Neural cell (in vitro differentiated cells): ENCODE data around the gene NEURL1. TPM values are rescaled to one million over a fixed set of nuclear protein-coding genes. Genes with fewer than 3 reads are reported as not detected.

ENCODE experiments used
- H2AFZ ChIP-seq: fragments of 200-600, 300-800 bp; sonication (generic), shearing (Covaris generic); 2 replicates; pipeline ENCODE4 v1.6.0; 2014; ENCODE audit warnings: low read depth, mild to moderate bottlenecking, antibody characterized with exemption, low read length, moderate library complexity
- H3F3A ChIP-seq: fragments of 200-600 bp; shearing (Covaris generic); 2 replicates; pipeline ENCODE4 v1.6.1; 2016; ENCODE audit warnings: mild to moderate bottlenecking, moderate library complexity, mixed read lengths, antibody characterized with exemption, low read length; ENCODE audit not compliant: insufficient read depth, poor library complexity, severe bottlenecking
- H3K27ac ChIP-seq: fragments of 200-600, 300-800 bp; sonication (generic), shearing (Covaris generic); 2 replicates; pipeline ENCODE4 v1.5.1; 2014; ENCODE audit warnings: mild to moderate bottlenecking, low read length, moderate library complexity
- H3K27me3 ChIP-seq: fragments of 300-800, 200-600 bp; sonication (generic), shearing (Covaris generic); 2 replicates; pipeline ENCODE4 v1.6.0; 2014; ENCODE audit warnings: mild to moderate bottlenecking, low read depth, low read length, moderate library complexity; ENCODE audit not compliant: insufficient read depth
- H3K36me3 ChIP-seq: fragments of 300-800, 200-600 bp; sonication (generic), shearing (Covaris generic); 2 replicates; pipeline ENCODE4 v1.5.1; 2014; ENCODE audit warnings: mild to moderate bottlenecking, antibody characterized with exemption, low read length, moderate library complexity; ENCODE audit not compliant: insufficient read depth
- H3K4me2 ChIP-seq: fragments of 300-800, 200-600 bp; sonication (generic), shearing (Covaris generic); 2 replicates; pipeline ENCODE4 v1.6.0; 2014; ENCODE audit warnings: mild to moderate bottlenecking, low read length
- H3K4me3 ChIP-seq: fragments of 300-800, 200-600 bp; sonication (generic), shearing (Covaris generic); 2 replicates; pipeline ENCODE4 v1.5.1; 2014; ENCODE audit warnings: mild to moderate bottlenecking, low read length, moderate library complexity
- H3K79me2 ChIP-seq: fragments of 200-600 bp; shearing (Covaris generic); replicated peaks from 2 replicates; pipeline ENCODE4 v1.6.0; 2014; ENCODE audit warnings: mild to moderate bottlenecking, low read length, moderate library complexity; ENCODE audit not compliant: insufficient read depth
- H3K9ac ChIP-seq: fragments of 300-800, 200-600 bp; sonication (generic), shearing (Covaris generic); 2 replicates; pipeline ENCODE4 v1.6.1; 2016; ENCODE audit warnings: mild to moderate bottlenecking, low read length, mixed read lengths
- H3K9me2 ChIP-seq: fragments of 200-600 bp; shearing (Covaris generic); 2 replicates; pipeline ENCODE4 v1.6.1; 2016; ENCODE audit warnings: mild to moderate bottlenecking, low read length, mixed read lengths; ENCODE audit not compliant: insufficient read depth
- H3K9me3 ChIP-seq: fragments of 200-600, 300-800 bp; sonication (generic), shearing (Covaris generic); 2 replicates; pipeline ENCODE4 v1.6.1; 2016; ENCODE audit warnings: mild to moderate bottlenecking, mixed run types, low read length, moderate library complexity, mixed read lengths
- H4K20me1 ChIP-seq: fragments of 200-600 bp; shearing (Covaris generic); 2 replicates; pipeline ENCODE4 v1.6.1; 2016; ENCODE audit warnings: mild to moderate bottlenecking, mixed run types; ENCODE audit not compliant: insufficient read depth
- CTCF ChIP-seq: fragments of 450-650 bp; IDR thresholded peaks from 2 replicates; pipeline ENCODE4 v1.5.1; 2014; ENCODE audit warnings: antibody characterized with exemption, mild to moderate bottlenecking, moderate library complexity; ENCODE audit not compliant: poor library complexity, severe bottlenecking
- EP300 ChIP-seq: fragments of 450-650 bp; conservative IDR thresholded peaks from 2 replicates; pipeline ENCODE4 v1.6.1; 2014; ENCODE audit warnings: antibody characterized with exemption, mild to moderate bottlenecking, moderate library complexity; ENCODE audit not compliant: poor library complexity, severe bottlenecking
- EZH2 ChIP-seq: fragments of 200-600, 300-800 bp; shearing (Covaris generic), sonication (generic); IDR thresholded peaks from 2 replicates; pipeline ENCODE4 v1.6.1; 2014; ENCODE audit warnings: antibody characterized with exemption, low read length, borderline replicate concordance, mild to moderate bottlenecking; ENCODE audit not compliant: insufficient read depth, poor library complexity, severe bottlenecking
- MXI1 ChIP-seq: fragments of 450-650 bp; conservative IDR thresholded peaks from 2 replicates; pipeline ENCODE4 v1.6.1; 2014; ENCODE audit warnings: antibody characterized with exemption, mild to moderate bottlenecking; ENCODE audit not compliant: poor library complexity, severe bottlenecking
- POLR2AphosphoS5 ChIP-seq: IDR thresholded peaks from 2 replicates; pipeline ENCODE4 v1.6.1; 2012
- RAD21 ChIP-seq: fragments of 450-650 bp; conservative IDR thresholded peaks from 2 replicates; pipeline ENCODE4 v1.6.1; 2014; ENCODE audit warnings: antibody characterized with exemption, mild to moderate bottlenecking, moderate library complexity
- REST ChIP-seq: IDR thresholded peaks from 2 replicates; pipeline ENCODE4 v1.6.1; 2012; ENCODE audit warnings: borderline replicate concordance
- SMC3 ChIP-seq: fragments of 450-650 bp; conservative IDR thresholded peaks from 2 replicates; pipeline ENCODE4 v1.6.1; 2014; ENCODE audit warnings: antibody characterized with exemption, mild to moderate bottlenecking, moderate library complexity; ENCODE audit not compliant: poor library complexity
- TAF1 ChIP-seq: IDR thresholded peaks from 2 replicates; pipeline ENCODE4 v1.6.1; 2012; ENCODE audit warnings: low read depth
- polyA plus RNA-seq: library from polyadenylated mRNA; depleted of rRNA; stranded (reverse); fragments of >200 nt; gene quantifications from 2 replicates; pipeline ENCODE4 v1.2.3, GENCODE V29; 2014

Gene NEURL1
- polyA plus RNA-seq, 1 donor from 2014 or later: 12.3 TPM

- no peak overlapping the region for H3K4me3 ChIP-seq
- TF ChIP-seq CTCF (no peak), SMC3 (no peak), EZH2 (no peak), EP300 (no peak), MXI1 (no peak), TAF1 (no peak), REST (no peak), POLR2AphosphoS5 (no peak), RAD21 (no peak)
- no peak overlapping the region for H3K9ac ChIP-seq
- no peaks in the 10 kb centered on the region for H3F3A ChIP-seq
- H3K27ac ChIP-seq: no peak overlapping the region
- no peak overlapping the region for H2AFZ ChIP-seq
- no peaks in the 10 kb centered on the region for H4K20me1 ChIP-seq
- H3K27me3 ChIP-seq: no peaks in the 10 kb centered on the region
- H3K4me2 ChIP-seq: no peak overlapping the region
- H3K36me3 ChIP-seq: peaks cover 3% of the 10 kb centered on the region
- H3K79me2 ChIP-seq: no peaks in the 10 kb centered on the region
- no peaks in the 10 kb centered on the region for H3K9me3 ChIP-seq
- H3K9me2 ChIP-seq: no peaks in the 10 kb centered on the region
Observed at GRCh38 chr10:103449208-103450144, 44.0 kb upstream of the NEURL1 start.

- Histone ChIP-seq H3K4me2 (no peak overlapping the region), H2AFZ (no peak overlapping the region)
Observed at GRCh38 chr10:103450201-103450695, 43.3 kb upstream of the NEURL1 start.

More at GRCh38 chr10:103450201-103450695, 43.3 kb upstream of the NEURL1 start:
- Histone ChIP-seq H3F3A (no peaks in the 10 kb centered on the region), H3K9ac (no peak overlapping the region), H4K20me1 (no peaks in the 10 kb centered on the region), H3K27ac (no peak overlapping the region), H3K36me3 (no peaks in the 10 kb centered on the region), H3K27me3 (no peaks in the 10 kb centered on the region), H3K9me2 (no peaks in the 10 kb centered on the region), H3K4me3 (no peak overlapping the region), H3K79me2 (no peaks in the 10 kb centered on the region), H3K9me3 (no peaks in the 10 kb centered on the region)
- TF ChIP-seq EZH2 (no peak), POLR2AphosphoS5 (no peak), MXI1 (no peak), REST (no peak), CTCF (no peak), SMC3 (no peak), RAD21 (no peak), EP300 (no peak), TAF1 (no peak)
